GM12873 (cell line): Measurements from ENCODE around the gene PYGM.

ENCODE experiments used
- TF ChIP-seq, protein P1 (sequence below): IDR thresholded peaks from 2 replicates; pipeline ENCODE4 v1.5.1; 2012; ENCODE audit warnings: low read depth, mild to moderate bottlenecking, moderate library complexity, low read length, control low read depth; ENCODE audit not compliant: insufficient read depth; ENCODE audit errors: missing control alignments

The PYGM gene

DNA sequence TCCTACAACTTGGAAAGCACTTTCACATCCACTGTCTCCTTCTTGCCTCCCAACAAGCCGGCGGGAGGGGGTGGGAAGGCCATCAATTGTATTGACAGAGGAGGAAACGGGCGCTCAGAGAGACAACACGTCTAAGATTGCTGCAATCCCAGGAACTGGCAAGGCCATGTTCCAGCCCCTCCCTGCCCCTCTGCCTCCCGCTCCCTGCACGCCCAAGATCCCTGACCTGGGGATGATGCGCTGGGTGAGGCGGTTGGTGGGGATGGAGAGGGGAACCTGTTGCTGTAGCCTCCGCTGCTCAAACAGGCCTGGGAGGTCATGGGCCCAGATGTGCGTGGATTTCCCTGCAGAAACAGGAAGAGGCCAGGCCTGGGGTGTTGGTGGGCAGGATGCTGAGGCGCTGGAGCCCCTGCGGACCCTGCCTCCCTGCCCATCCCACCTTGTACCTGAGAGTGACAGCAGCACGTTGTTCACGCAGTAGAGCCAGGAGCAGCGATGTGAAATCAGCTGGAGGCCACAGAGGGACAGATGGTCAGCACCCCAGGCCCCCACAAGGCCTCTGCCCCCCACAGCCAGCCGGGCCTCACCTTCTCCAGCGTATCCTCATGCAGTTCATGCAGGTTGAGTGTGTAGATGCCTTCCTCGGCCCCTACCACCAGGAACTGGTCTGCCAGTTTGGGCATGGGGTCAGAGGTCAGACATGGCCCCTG is 36.4 kb upstream of the PYGM start:
- TF ChIP-seq, protein P1, sequence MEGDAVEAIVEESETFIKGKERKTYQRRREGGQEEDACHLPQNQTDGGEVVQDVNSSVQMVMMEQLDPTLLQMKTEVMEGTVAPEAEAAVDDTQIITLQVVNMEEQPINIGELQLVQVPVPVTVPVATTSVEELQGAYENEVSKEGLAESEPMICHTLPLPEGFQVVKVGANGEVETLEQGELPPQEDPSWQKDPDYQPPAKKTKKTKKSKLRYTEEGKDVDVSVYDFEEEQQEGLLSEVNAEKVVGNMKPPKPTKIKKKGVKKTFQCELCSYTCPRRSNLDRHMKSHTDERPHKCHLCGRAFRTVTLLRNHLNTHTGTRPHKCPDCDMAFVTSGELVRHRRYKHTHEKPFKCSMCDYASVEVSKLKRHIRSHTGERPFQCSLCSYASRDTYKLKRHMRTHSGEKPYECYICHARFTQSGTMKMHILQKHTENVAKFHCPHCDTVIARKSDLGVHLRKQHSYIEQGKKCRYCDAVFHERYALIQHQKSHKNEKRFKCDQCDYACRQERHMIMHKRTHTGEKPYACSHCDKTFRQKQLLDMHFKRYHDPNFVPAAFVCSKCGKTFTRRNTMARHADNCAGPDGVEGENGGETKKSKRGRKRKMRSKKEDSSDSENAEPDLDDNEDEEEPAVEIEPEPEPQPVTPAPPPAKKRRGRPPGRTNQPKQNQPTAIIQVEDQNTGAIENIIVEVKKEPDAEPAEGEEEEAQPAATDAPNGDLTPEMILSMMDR: no peak

DNA sequence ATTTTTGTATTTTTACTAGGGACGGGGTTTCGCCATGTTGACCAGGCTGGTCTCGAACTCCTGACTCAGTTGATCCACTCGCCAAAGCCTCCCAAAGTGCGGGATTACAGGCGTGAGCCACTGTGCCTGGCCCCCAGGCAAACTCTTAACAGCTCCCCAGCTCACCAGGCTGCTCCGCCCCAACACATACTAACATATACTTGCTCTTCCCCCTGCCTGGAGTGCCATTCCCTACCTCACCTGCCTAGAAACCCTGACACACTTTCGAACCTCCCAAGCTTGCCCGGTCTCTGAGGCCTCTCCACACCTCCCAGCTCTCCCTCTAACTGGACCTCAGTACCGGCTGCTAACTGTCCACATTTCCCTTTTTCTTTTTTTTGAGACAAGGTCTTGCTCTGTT is 34.8 kb upstream of the PYGM start:
- TF ChIP-seq, protein P1: no peak

DNA sequence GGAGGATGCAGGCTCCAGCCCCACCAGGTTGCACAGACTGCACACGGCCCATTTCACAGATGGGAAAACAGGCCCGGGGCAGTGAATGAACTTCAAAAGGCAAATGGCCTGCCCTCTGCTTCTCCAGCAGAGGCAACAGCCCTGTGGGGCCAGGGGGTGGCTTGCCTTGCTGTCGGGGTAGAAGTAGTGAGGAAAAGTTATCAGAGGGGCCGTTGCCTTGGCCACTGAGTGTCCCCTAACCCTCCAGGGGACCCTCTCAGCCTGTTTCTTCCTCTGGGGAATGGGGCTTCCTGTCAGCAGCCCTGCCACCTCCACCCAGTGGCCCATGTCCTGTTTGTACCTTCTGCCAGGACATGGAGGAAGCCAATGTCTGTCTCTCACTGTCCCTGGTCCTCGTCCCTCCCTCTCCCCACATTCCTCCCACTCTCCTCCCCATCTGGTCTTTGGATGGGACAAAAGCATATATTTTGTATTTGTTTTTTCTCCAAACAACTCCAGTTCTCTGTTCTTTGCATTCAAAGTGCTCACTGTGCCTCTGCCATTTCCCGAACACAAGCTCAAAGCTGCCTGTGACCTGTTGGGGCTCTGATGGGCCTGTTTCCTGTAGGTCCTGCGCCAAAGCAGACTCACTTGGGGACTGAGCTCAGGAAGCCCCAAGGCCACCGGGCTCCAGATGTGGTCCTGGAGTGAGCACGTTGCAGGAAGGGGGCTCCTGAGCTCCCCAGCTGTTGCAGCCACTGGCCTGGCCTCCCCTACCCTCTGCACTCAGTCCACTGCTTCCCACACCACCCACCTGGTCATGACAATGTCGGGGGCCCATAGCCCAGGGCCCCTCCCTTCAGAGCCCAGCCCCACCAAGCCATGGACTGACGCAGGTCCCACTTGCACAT is 33.7 kb upstream of the PYGM start:
- TF ChIP-seq, protein P1: no peak

DNA sequence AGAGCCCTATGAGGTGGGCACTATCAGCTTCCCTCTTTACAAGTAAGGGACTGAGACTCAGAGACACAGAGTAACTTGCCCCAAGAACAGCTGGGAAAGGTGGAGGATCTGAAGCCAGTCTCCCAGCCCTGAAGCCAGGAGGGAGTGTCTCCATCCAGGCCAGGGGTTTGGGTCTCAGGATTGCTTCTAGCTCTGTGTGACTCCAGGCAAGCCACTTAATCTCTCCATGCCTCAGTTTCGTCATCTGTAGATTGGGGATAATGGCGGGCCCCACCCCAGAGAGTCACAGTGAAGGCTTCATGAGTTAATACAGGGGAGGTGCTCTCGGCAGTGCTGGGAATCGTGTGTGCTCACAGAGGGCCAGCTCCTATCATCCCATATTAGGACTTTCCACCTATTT is 32.7 kb upstream of the PYGM start:
- TF ChIP-seq, protein P1: no peak

DNA sequence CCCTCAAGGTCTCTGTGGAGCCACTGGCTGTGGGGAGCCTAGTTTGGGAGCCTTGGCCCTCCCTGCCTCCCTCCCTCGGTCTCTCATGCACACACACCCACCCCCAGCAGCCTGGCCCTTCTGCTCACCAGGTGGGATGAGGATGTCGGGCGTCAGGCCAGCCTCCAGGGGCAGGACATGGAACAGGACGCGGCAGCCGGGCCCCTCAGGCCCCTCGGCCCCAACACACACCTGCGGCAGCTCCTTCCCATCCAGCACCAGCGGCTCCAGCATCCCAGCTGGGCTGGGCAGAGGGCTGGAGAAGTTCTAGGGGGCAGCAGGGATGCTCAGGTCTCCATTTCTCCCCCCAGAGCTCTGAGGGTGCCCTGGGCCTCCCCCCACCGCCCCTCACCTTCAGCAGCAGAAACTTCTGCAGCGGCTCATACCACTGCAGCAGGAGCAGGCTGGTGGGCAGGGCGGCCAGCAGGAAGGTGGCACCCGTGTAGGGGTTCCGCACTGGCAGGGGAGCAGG is 32.1 kb upstream of the PYGM start:
- TF ChIP-seq, protein P1: no peak

DNA sequence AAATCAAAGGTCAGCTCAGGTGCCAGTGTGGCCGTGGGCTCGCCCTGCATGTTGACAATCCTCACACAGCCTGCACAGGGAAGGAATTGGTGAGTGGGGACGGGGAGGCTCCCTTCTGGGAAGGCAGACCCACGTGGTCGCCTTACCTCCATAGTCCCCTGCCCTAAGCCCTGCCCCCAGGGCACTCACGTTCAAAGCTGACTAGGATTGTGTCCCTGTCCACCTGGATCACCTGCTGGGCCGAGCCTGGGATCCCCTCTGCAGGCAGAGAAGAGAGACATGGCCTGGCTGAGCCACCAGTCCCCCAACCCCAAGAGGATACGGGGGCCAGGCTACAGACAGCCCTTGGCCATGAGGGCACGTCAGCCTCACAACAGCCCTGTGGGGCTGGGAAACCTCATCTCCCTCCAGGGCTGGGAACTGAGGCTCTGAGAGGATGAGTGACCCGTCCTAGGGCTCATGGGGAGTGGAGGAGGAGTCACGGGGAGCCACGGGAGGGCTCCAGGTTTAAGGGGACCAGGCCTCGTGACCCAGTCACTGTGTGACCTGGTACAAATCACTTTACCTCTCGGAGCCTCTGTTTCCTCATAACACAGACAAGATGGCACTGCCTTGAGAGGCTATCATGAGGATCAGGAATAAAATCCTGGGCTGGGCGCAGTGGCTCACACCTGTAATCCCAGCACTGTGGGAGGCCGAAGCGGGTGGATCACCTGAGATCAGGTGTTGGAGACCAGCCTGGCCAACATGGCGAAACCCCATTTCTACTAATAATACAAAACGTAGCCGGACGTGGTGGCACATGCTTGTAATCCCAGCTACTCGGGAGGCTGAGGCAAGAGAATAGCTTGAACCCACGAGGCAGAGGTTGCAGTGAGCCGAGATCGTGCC is 30.7 kb upstream of the PYGM start:
- TF ChIP-seq, protein P1: no peak
